Measurements from ENCODE around the gene DEPDC1B. TPM values are rescaled to one million over a fixed set of nuclear protein-coding genes. Genes with fewer than 3 reads are reported as not detected.

The DEPDC1B gene
- total and polyA plus RNA-seq, 4 donors: 0.17 to 26.3 (median 0.52) TPM

GRCh38 chr5:60698336-60698735, 1.6 kb downstream of the DEPDC1B start:
- WGBS: 84% methylated on average over 7 of the region's 7 CpGs
- no peak overlapping the region for H3K27ac ChIP-seq (ENCODE audit: low read depth in 1 of 2, low read length in 2 of 2)

DNA sequence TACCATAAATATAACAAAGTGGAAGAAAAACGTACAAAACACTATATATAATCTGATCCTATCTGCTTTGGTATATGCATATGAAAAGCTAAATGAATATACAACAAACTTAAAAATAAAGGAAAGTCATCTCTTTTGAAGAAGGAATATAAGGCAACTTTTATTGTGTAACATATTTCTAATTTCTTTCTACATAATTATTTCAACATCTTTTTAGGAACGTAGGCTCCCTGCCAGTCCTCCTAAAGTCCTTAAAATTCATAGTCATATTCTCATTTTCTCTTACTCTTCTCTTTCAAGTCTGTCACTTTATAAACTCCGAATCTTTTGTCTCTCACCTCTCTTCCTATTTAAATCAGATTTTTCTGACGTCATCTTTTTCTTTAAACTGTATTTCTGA, 9.6 kb downstream of the DEPDC1B start:
- Histone ChIP-seq H3K4me1 (ENCODE audit: control insufficient read depth in 4 of 4, insufficient read depth in 4 of 4, low read length in 3 of 4) (no peaks in the 10 kb centered on the region), H3K36me3 (ENCODE audit: control insufficient read depth in 4 of 4, insufficient read depth in 3 of 4, low read depth in 1 of 4, low read length in 3 of 4) (no peaks in the 10 kb centered on the region), H3K9ac (ENCODE audit: low read depth in 1 of 2, low read length in 2 of 2) (no peak overlapping the region), H3K4me3 (ENCODE audit: low read depth in 1 of 3, low read length in 3 of 3) (no peak overlapping the region), H3K27me3 (ENCODE audit: control insufficient read depth in 4 of 4, insufficient read depth in 4 of 4, low read length in 3 of 4) (no peaks in the 10 kb centered on the region), H3K27ac (ENCODE audit: low read depth in 1 of 2, low read length in 2 of 2) (no peak overlapping the region), H3K9me3 (ENCODE audit: control insufficient read depth in 4 of 4, low read length in 3 of 4) (no peaks in the 10 kb centered on the region)
- 84% methylated on average over 4 of the region's 4 CpGs for WGBS
- no peak for DNase-seq (ENCODE audit: low spot score)
- TF ChIP-seq GABPA (IDR thresholded peaks at IDR 0.05 in 1 of 2, conservative IDR thresholded peaks at IDR 0.05 in 1 of 2): no peak
- TF ChIP-seq, protein P1, sequence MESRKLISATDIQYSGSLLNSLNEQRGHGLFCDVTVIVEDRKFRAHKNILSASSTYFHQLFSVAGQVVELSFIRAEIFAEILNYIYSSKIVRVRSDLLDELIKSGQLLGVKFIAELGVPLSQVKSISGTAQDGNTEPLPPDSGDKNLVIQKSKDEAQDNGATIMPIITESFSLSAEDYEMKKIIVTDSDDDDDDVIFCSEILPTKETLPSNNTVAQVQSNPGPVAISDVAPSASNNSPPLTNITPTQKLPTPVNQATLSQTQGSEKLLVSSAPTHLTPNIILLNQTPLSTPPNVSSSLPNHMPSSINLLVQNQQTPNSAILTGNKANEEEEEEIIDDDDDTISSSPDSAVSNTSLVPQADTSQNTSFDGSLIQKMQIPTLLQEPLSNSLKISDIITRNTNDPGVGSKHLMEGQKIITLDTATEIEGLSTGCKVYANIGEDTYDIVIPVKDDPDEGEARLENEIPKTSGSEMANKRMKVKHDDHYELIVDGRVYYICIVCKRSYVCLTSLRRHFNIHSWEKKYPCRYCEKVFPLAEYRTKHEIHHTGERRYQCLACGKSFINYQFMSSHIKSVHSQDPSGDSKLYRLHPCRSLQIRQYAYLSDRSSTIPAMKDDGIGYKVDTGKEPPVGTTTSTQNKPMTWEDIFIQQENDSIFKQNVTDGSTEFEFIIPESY (IDR thresholded peaks at IDR 0.05): no peak
- no peak for TF ChIP-seq FOXA1 (IDR thresholded peaks at IDR 0.05)
- TF ChIP-seq RAD21 (IDR thresholded peaks at IDR 0.05): no peak
- TF ChIP-seq SP1 (IDR thresholded peaks at IDR 0.05): no peak
- TF ChIP-seq RXRA (IDR thresholded peaks at IDR 0.05): no peak
- no peak for TF ChIP-seq TAF1 (conservative IDR thresholded peaks at IDR 0.05)

More at GRCh38 chr5:60698336-60698735, 1.6 kb downstream of the DEPDC1B start:
- no peaks in the 10 kb centered on the region for H3K27me3 ChIP-seq (ENCODE audit: control insufficient read depth in 4 of 4, insufficient read depth in 4 of 4, low read length in 3 of 4)
- H3K9me3 ChIP-seq (ENCODE audit: control insufficient read depth in 4 of 4, low read length in 3 of 4): no peaks in the 10 kb centered on the region
- H3K36me3 ChIP-seq (ENCODE audit: control insufficient read depth in 4 of 4, insufficient read depth in 3 of 4, low read depth in 1 of 4, low read length in 3 of 4): no peaks in the 10 kb centered on the region
- peaks cover 0 to 17% (median 10%) of the 10 kb centered on the region in 4 donors for H3K4me1 ChIP-seq (ENCODE audit: control insufficient read depth in 4 of 4, insufficient read depth in 4 of 4, low read length in 3 of 4)
- no peak overlapping the region for H3K4me3 ChIP-seq (ENCODE audit: low read depth in 1 of 3, low read length in 3 of 3)
- TF ChIP-seq, protein P2, sequence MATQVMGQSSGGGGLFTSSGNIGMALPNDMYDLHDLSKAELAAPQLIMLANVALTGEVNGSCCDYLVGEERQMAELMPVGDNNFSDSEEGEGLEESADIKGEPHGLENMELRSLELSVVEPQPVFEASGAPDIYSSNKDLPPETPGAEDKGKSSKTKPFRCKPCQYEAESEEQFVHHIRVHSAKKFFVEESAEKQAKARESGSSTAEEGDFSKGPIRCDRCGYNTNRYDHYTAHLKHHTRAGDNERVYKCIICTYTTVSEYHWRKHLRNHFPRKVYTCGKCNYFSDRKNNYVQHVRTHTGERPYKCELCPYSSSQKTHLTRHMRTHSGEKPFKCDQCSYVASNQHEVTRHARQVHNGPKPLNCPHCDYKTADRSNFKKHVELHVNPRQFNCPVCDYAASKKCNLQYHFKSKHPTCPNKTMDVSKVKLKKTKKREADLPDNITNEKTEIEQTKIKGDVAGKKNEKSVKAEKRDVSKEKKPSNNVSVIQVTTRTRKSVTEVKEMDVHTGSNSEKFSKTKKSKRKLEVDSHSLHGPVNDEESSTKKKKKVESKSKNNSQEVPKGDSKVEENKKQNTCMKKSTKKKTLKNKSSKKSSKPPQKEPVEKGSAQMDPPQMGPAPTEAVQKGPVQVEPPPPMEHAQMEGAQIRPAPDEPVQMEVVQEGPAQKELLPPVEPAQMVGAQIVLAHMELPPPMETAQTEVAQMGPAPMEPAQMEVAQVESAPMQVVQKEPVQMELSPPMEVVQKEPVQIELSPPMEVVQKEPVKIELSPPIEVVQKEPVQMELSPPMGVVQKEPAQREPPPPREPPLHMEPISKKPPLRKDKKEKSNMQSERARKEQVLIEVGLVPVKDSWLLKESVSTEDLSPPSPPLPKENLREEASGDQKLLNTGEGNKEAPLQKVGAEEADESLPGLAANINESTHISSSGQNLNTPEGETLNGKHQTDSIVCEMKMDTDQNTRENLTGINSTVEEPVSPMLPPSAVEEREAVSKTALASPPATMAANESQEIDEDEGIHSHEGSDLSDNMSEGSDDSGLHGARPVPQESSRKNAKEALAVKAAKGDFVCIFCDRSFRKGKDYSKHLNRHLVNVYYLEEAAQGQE (IDR thresholded peaks at IDR 0.05): no peak
- TF ChIP-seq YY1 (IDR thresholded peaks at IDR 0.05) (no peak), FOXA1 (IDR thresholded peaks at IDR 0.05) (no peak), GABPA (IDR thresholded peaks at IDR 0.05 in 1 of 2, conservative IDR thresholded peaks at IDR 0.05 in 1 of 2) (no peak), RAD21 (IDR thresholded peaks at IDR 0.05) (no peak), ATF3 (IDR thresholded peaks at IDR 0.05) (no peak), TAF1 (conservative IDR thresholded peaks at IDR 0.05) (no peak), SP1 (IDR thresholded peaks at IDR 0.05) (no peak), HNF4A (conservative IDR thresholded peaks at IDR 0.05) (no peak), FOXA2 (IDR thresholded peaks at IDR 0.05) (no peak), MAX (IDR thresholded peaks at IDR 0.05) (no peak), JUND (IDR thresholded peaks at IDR 0.05) (no peak), NR2F2 (IDR thresholded peaks at IDR 0.05) (no peak)
- TF ChIP-seq, protein P1 (IDR thresholded peaks at IDR 0.05): no peak
- DNase-seq (ENCODE audit: low spot score): no peak
- no peak overlapping the region for H3K9ac ChIP-seq (ENCODE audit: low read depth in 1 of 2, low read length in 2 of 2)
